ENCODE results near the gene MAML2.

Gene MAML2

GRCh38 chr11:96232132-96232531 lies 110.9 kb downstream of the MAML2 start:
- no peak for DNase-seq

GRCh38 chr11:96230686-96231085 lies 112.3 kb downstream of the MAML2 start:
- DNase-seq, result no peak

- no peak for DNase-seq
These were observed 113.5 kb downstream of the MAML2 start for GRCh38 chr11:96229354-96229977.

DNA sequence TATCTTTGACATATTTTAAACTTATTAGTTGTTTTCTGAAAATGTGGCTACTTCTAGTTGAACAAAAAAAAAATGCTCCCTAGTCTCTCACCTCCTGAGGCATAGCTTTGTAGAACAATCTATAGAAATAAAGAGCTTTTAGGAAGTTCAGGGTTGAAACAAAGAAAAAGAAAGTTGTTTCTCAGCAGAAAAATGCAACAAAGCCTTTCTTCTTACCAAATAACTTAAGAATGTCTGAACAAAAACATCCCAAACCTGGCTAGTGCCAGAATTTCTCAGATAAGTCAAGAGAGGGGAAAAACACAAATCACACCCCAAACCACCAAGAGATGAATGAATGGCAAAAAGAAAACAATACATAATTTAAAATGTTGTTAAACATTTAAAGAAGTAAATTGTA lies 114.1 kb downstream of the MAML2 start:
- DNase-seq, result peak; percentile 71

DNA sequence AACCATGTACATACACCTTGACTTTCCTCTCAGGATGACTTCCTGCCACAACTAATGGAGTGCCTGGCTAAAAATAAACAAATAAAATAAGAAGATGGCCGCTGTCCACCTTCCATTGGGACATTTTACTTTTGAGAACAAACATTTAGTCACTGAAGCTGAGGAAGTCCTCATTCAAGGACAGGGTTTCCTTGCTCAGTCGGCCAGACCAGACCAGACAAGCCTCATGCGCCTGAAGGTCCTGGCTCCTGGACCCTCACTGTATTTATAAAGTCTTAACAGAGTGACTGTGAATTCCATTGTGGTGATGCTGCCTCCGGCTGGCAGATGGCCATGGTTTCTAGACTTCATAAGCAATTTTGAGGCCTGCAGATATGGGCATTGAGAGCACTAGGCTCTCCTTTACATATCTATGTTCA lies 114.5 kb downstream of the MAML2 start:
- peak; percentile 96 for DNase-seq

DNA sequence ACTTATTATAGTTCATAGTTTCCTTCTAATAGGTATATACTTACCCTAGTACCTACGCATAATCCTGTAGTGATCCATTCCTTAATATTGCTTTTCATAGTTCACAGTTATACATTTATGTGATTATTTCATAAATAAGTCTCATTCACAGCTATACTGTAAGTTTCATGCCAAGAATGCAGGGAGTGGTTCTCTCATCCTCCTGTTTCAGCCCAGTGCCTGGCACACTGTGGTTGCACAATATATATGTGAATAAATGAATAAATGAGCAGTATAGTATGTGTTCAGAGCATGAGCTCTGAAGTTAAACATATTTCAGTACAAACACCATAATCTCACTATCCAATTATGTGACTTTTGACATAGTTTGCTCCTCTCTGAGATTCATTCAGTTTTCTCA lies 115.8 kb downstream of the MAML2 start:
- DNase-seq, result no peak

- no peak for DNase-seq
These were observed 119.9 kb downstream of the MAML2 start for GRCh38 chr11:96223083-96223482.

GRCh38 chr11:96222102-96222501 lies 120.9 kb downstream of the MAML2 start:
- peak; percentile 74 for DNase-seq

DNA sequence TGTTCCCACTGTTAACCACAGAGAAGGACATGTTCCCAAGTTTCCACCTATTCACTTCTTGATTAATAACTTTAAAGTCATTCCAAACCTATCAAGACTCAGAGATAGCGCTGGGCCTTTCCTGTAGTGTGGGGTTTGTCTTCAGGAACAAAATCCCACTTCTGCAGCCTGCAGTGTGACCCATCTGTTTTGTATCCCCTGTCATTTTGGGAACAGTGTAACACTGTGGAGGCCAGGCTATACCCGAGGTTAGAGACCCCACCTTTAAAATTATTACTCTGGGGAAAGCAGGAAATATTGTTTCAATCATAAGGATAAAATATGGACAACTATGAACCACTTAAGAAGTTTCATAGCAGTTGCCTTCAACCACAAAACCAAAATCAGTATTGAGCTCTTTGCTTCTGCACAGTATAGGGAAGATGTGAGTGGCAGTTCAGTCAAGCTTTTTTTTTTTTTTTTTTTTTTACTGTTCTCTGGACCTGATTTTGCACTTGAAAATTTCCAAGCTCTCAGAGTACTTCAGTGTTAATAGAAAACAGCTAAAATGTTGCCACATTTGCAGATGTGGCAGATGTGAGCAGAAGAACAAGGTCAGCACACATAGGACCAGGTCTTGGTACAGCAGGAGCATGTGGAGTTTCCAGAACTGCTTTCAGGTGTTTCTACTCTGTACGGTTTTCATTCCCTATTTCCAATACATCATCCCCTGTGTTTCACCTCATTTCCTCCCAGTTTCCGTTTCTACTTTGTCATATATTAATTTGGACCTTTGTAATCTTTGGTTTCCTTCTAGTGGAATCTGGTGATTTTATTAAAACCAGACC lies 121.5 kb downstream of the MAML2 start:
- DNase-seq, result no peak

- peak; percentile 68 for DNase-seq
These were observed 122.9 kb downstream of the MAML2 start for GRCh38 chr11:96219981-96220623.

GRCh38 chr11:96218901-96219300 lies 124.1 kb downstream of the MAML2 start:
- no peak for DNase-seq

DNA sequence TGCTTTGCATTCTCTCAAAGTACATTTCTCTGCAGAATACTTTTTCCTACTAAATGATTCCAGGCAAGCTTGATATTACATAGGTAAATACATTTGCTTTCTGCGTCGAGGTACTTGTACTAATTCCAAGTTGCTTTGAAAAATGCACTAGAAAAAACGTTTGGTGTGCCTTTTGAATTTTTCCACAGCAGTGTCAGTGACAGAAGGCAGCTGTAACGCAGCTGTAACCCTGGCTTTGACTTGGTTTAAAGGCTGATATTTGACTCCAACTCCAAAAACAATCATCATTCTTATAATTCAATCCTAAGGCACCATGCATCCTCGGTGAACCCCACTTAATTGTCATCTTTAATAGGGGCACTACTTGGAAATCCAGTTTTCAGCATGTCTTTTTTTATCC lies 125.0 kb downstream of the MAML2 start:
- no peak for DNase-seq

GRCh38 chr11:96217206-96217605 lies 125.8 kb downstream of the MAML2 start:
- no peak for DNase-seq

DNA sequence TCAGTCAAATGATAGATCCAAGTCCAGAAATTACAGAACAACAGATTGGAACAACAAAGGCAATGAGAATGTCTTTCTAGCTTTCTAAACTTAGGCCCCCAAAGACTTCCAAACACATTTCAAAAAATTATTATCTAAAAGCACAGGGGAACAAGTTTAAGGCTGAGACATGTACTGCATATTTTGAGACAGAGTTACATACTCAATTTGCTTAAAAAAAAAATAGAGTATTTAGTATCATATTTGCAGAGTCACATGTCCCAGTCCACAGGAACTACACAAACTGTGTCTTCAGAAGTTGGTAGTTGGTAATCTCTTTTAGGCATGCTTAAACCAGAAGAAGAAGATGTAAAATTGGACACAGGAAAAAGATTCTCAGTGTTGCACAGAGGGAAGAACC lies 127.2 kb downstream of the MAML2 start:
- no peak for DNase-seq

DNA sequence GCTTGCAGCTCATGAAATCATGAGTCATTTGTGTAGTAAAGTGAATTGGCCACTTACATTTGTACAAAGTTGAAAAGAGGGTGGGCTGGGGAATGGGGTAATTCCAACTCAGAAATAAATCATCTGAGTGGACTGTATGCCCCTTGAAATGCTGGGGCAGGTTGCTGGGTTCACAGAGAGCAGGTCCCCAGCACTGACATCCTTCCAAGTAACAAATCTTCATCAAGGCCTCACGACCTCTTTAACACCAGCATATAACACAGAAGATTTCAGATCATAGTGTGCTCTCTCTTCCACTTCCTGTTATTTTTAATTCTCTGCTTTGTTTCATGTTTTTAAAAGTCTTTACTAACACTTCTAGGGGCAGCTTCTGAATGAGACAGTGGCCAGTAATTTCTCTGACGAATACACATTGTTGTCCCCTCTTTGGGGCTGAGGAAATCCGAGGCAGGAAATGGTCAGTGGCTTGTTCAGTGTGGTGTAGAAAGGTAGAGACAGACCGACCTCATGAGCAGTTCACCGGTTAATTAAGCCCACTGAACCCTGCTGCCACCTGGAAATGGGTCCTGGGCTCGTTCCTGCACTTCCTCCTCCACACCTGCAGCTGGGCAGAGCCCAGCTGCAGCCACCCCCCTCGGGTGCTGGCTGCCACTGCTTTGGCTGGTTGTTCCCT lies 127.7 kb downstream of the MAML2 start:
- no peak for DNase-seq

- no peak for DNase-seq
These were observed 128.3 kb downstream of the MAML2 start for GRCh38 chr11:96214777-96215109.

DNA sequence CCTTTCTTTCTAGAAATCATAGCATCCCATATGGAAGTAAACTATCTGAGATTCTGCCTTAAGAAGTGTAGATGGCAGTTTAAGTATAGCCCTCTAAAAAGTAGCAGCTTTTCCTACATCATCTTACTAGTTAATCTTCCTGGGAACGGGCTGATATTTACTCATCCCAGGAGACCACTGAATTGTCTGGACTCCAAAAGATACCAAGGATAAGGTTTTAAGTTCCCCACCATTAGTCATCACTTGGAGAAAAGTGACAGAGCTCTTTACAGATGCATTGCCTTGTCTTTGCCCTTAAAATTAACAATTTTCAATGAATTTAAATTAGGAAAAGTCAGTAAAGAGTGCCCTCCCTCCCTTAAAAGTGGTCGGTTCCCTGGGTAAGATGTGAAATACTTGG lies 129.5 kb downstream of the MAML2 start:
- peak; percentile 90 for DNase-seq

- no peak for DNase-seq
These were observed 131.6 kb downstream of the MAML2 start for GRCh38 chr11:96211436-96211835.

DNA sequence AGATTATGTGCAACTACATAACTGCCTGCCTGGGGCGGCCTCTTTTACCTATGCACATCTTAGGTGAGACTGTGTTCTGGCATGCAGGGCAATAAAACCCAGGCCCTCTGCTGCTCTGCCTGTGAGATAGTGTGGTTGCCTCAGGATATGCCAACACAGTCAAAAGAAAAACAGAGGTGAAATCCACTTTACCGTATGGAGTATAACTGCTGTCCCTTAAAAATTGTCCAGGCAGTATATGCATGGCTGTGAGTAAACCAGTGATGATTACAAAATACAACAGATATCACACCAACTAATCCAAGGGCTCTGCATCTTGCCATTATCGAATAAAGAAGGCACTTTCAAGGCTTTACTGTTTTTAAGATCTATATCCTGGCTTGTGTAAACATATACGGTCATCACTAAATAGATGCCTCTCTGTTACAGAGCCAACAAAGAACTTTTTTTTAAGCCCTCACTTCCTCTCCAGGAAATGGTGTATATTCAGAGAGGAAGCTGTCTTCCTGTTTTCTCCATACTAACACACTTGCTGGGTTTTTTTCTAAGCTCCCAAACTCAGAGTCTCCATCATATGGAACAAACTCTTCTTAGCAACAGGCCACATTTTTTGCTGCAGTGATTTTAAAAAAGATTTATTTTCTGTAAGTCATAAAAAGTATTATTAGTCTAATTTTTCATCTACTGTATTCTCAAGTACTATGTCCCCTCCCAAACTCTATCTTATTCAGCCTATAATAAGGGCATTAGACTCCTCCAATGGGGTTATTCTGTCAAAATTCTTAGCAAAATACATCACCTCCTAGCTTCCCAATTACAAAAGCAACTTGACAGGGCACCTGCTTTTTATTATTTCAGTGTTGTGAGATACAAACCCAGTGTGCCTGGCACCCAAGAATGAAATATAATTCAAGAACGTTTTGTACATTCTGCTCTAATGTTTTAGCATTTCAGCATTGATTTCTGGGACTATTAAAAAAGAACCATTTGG lies 135.2 kb downstream of the MAML2 start:
- DNase-seq, result no peak

- no peak for DNase-seq
These were observed 136.0 kb downstream of the MAML2 start for GRCh38 chr11:96206955-96207354.

GRCh38 chr11:96205460-96205809 lies 137.6 kb downstream of the MAML2 start:
- no peak for DNase-seq
